ENCODE data around the gene JUN. TPM values are rescaled to one million over a fixed set of nuclear protein-coding genes. Genes with fewer than 3 reads are reported as not detected.

Gene JUN
- total and polyA plus RNA-seq, 2 experiments from 2014 or later, result 29.3 to 126 TPM

GRCh38 chr1:58779059-58779754 lies 4.6 kb downstream of the JUN start:
- DNase-seq (ENCODE audit: low read depth in 1 of 2, low spot score in 1 of 2), result no peak
- H3K36me3 ChIP-seq, result no peaks in the 10 kb centered on the region
- peaks cover 10% of the 10 kb centered on the region for H3K27me3 ChIP-seq
- no peaks in the 10 kb centered on the region for H3K9me3 ChIP-seq (ENCODE audit: low read depth)
- TF ChIP-seq, protein P1, sequence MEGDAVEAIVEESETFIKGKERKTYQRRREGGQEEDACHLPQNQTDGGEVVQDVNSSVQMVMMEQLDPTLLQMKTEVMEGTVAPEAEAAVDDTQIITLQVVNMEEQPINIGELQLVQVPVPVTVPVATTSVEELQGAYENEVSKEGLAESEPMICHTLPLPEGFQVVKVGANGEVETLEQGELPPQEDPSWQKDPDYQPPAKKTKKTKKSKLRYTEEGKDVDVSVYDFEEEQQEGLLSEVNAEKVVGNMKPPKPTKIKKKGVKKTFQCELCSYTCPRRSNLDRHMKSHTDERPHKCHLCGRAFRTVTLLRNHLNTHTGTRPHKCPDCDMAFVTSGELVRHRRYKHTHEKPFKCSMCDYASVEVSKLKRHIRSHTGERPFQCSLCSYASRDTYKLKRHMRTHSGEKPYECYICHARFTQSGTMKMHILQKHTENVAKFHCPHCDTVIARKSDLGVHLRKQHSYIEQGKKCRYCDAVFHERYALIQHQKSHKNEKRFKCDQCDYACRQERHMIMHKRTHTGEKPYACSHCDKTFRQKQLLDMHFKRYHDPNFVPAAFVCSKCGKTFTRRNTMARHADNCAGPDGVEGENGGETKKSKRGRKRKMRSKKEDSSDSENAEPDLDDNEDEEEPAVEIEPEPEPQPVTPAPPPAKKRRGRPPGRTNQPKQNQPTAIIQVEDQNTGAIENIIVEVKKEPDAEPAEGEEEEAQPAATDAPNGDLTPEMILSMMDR (IDR thresholded peaks at IDR 0.05; ENCODE audit: low read depth, low read length), result no peak
- no peak overlapping the region for H3K27ac ChIP-seq
- H3K4me3 ChIP-seq, result no peak overlapping the region
- peaks cover 5% of the 10 kb centered on the region for H3K4me1 ChIP-seq (ENCODE audit: low read depth)

- no peak overlapping the region for H3K4me3 ChIP-seq
- peaks cover 10% of the 10 kb centered on the region for H3K27me3 ChIP-seq
- no peaks in the 10 kb centered on the region for H3K9me3 ChIP-seq (ENCODE audit: low read depth)
- peaks cover 7% of the 10 kb centered on the region for H3K4me1 ChIP-seq (ENCODE audit: low read depth)
- H3K36me3 ChIP-seq, result no peaks in the 10 kb centered on the region
- TF ChIP-seq, protein P1 (IDR thresholded peaks at IDR 0.05; ENCODE audit: low read depth, low read length), result no peak
- no peak overlapping the region for H3K27ac ChIP-seq
- DNase-seq (ENCODE audit: low read depth in 1 of 2, low spot score in 1 of 2), result no peak
Measured at GRCh38 chr1:58778385-58779000, 5.4 kb downstream of the JUN start.

DNA sequence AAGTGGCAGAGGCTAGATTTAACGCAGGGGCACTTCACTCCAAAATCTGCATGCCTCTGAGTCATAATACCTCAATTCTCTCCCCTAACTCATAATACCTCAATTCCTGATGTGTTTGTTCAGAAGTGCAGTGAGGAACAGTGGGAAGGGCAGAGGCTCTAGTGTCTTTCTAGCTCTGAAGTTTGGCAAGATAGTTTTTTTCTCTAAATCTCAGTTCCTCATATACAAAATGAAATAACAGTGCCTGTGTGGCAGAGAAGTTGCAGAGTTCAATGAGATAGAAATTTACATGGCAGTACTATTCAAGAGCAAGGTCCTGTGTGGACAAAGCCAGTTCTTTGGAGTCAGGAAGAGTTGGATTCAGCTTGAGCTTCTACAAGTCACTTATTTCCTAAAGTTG lies 9.8 kb downstream of the JUN start:
- Histone ChIP-seq H3K27ac (peak overlapping the region; percentile 40), H3K4me1 (ENCODE audit: low read depth) (peaks cover 6% of the 10 kb centered on the region), H3K4me3 (no peak overlapping the region), H3K36me3 (no peaks in the 10 kb centered on the region), H3K9me3 (ENCODE audit: low read depth) (no peaks in the 10 kb centered on the region), H3K27me3 (peaks cover 9% of the 10 kb centered on the region)
- no peak for DNase-seq (ENCODE audit: low read depth in 1 of 2, low spot score in 1 of 2)
- TF ChIP-seq, protein P1 (IDR thresholded peaks at IDR 0.05; ENCODE audit: low read depth, low read length), result no peak

DNA sequence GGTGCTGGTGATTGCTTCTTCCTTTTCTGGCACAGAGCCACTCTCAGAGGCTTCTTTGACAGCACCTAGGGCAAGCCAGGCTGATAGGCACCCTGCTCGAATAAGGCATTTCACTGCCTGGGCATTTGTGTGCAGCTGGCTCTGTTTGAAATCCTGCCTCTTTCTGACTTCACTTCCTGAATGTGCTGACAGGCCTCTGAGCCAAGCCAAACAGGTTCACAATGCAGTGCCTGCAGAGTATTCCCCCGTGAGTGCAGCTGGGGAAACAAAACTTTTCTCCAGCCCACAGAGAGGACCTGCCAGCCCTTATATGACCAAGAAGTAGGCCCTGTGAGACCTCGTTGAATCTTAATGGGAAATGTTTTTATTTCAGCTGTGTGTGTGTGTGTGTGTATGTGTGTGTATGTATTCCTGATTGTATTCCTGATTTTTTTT lies 10.4 kb downstream of the JUN start:
- no peak overlapping the region for H3K4me3 ChIP-seq
- H3K9me3 ChIP-seq (ENCODE audit: low read depth), result no peaks in the 10 kb centered on the region
- peak overlapping the region; percentile 40 for H3K27ac ChIP-seq
- H3K4me1 ChIP-seq (ENCODE audit: low read depth), result peaks cover 6% of the 10 kb centered on the region
- H3K36me3 ChIP-seq, result no peaks in the 10 kb centered on the region
- peaks cover 3% of the 10 kb centered on the region for H3K27me3 ChIP-seq
- peak; percentile 66 to 85 for DNase-seq (ENCODE audit: low read depth in 1 of 2, low spot score in 1 of 2)
- TF ChIP-seq, protein P1 (IDR thresholded peaks at IDR 0.05; ENCODE audit: low read depth, low read length), result no peak

GRCh38 chr1:58769809-58770320 lies 14.0 kb downstream of the JUN start:
- no peak overlapping the region for H3K27ac ChIP-seq
- no peak for DNase-seq (ENCODE audit: low read depth in 1 of 2, low spot score in 1 of 2)
- H3K27me3 ChIP-seq, result no peaks in the 10 kb centered on the region
- H3K4me1 ChIP-seq (ENCODE audit: low read depth), result peaks cover 6% of the 10 kb centered on the region
- H3K36me3 ChIP-seq, result no peaks in the 10 kb centered on the region
- H3K4me3 ChIP-seq, result no peak overlapping the region
- no peaks in the 10 kb centered on the region for H3K9me3 ChIP-seq (ENCODE audit: low read depth)
- TF ChIP-seq, protein P1 (IDR thresholded peaks at IDR 0.05; ENCODE audit: low read depth, low read length), result no peak
